Measurements from ENCODE around the gene ZNF618. TPM values are rescaled to one million over a fixed set of nuclear protein-coding genes. Genes with fewer than 3 reads are reported as not detected.

ZNF618 gene
- total RNA-seq, 1 donor from 2014 or later, result 51.5 TPM

DNA sequence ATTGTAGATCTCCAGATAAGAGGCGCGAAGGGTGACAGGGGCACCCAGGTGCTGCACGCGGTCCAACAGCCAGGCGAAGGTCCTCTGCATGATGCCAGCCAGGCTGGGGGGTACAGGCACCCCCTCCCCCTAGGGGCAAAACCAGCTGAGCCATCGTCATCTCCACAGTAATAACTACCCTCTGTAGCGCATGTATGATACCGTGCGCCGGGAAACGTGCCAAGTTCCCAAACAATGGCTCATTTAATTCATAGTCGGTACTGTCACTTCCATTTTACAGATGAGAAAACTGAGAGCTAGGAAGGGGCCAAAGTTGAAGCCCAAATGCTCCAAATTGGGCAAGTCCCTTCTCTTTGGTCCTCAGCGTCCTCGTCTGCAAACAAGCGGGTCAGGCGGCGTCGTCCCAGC is 221.5 kb downstream of the ZNF618 start:
- peaks cover 41% of the 10 kb centered on the region for H3K27me3 Mint-ChIP-seq
- no peak for DNase-seq (ENCODE audit: extremely low spot score, unreplicated experiment)
- peak overlapping the region; percentile 82 for H3K4me3 Mint-ChIP-seq
- TF ChIP-seq, protein P1, sequence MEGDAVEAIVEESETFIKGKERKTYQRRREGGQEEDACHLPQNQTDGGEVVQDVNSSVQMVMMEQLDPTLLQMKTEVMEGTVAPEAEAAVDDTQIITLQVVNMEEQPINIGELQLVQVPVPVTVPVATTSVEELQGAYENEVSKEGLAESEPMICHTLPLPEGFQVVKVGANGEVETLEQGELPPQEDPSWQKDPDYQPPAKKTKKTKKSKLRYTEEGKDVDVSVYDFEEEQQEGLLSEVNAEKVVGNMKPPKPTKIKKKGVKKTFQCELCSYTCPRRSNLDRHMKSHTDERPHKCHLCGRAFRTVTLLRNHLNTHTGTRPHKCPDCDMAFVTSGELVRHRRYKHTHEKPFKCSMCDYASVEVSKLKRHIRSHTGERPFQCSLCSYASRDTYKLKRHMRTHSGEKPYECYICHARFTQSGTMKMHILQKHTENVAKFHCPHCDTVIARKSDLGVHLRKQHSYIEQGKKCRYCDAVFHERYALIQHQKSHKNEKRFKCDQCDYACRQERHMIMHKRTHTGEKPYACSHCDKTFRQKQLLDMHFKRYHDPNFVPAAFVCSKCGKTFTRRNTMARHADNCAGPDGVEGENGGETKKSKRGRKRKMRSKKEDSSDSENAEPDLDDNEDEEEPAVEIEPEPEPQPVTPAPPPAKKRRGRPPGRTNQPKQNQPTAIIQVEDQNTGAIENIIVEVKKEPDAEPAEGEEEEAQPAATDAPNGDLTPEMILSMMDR (conservative IDR thresholded peaks at IDR 0.05), result no peak
- peaks cover 2% of the 10 kb centered on the region for H3K9me3 Mint-ChIP-seq
- H3K27ac Mint-ChIP-seq, result peak overlapping the region; percentile 39
- H3K36me3 Mint-ChIP-seq, result peaks cover 4% of the 10 kb centered on the region
- H3K4me1 Mint-ChIP-seq (ENCODE audit: unreplicated experiment), result peaks cover 17% of the 10 kb centered on the region

DNA sequence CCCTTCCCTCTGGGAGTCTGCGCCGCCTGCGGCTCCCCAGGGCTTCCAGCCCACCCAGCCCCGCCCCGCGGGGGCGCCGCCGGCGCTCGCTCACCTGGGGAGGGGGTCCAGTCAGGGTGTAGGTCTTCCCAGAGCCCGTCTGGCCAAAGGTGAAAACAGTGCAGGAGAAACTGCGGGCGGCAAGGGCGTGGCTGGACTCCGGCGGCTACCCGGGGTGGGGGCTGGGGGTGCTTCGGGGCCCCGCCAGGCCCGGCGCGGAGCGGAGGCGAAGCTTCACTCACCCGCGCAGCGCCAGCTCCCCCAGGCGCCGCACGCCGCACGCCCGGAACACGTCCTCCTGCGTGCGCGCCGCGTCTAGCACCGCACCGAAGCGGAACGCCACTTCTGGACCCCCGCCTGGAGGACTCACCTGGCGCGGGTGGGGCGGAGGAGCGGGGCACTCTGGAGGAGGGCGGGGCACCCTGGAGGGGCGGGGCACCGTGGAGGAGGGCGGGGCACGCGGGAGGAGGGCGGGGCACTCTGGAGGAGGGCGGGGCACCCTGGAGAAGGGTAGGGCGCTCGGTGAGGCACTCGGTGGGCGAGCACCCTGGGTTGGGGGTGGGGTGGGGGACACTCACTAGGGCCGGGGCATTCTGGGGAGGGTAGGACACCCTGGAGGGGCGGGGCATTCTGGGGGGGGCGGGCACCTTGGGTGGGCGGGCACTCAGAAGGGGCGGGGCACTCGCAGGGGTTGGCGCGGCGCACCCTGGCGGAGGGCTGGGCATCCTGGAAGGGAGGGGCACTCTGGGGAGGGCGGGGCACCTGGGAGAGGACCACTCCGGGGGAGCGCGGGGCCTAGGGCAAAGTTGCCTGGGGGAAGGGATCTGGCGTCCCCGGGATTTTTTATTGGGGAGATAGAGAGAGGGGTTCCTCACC is 222.2 kb downstream of the ZNF618 start:
- peaks cover 17% of the 10 kb centered on the region for H3K4me1 Mint-ChIP-seq (ENCODE audit: unreplicated experiment)
- DNase-seq (ENCODE audit: extremely low spot score, unreplicated experiment), result no peak
- H3K27ac Mint-ChIP-seq, result no peak overlapping the region
- H3K36me3 Mint-ChIP-seq, result peaks cover 4% of the 10 kb centered on the region
- H3K27me3 Mint-ChIP-seq, result peaks cover 44% of the 10 kb centered on the region
- H3K4me3 Mint-ChIP-seq, result peak overlapping the region; percentile 85
- TF ChIP-seq, protein P1 (conservative IDR thresholded peaks at IDR 0.05), result no peak
- H3K9me3 Mint-ChIP-seq, result peaks cover 4% of the 10 kb centered on the region

- Mint-ChIP-seq H3K4me3 (peak within 1 kb of the TSS; percentile 85), H3K9me3 (peaks cover 4% of the 10 kb centered on the region), H3K27ac (peak within 1 kb of the TSS; percentile 74), H3K27me3 (peaks cover 48% of the 10 kb centered on the region), H3K36me3 (peaks cover 4% of the 10 kb centered on the region), H3K4me1 (ENCODE audit: unreplicated experiment) (peaks cover 17% of the 10 kb centered on the region)
- TF ChIP-seq, protein P1 (conservative IDR thresholded peaks at IDR 0.05), result no peak
- DNase-seq (ENCODE audit: extremely low spot score, unreplicated experiment), result no peak
Observed at GRCh38 chr9:114098936-114099668, 223.0 kb downstream of the ZNF618 start, which contains the start of gene KIF12. Gene KIF12, minus strand, starts transcription at chr9:114099292. Its CDS starts 16 bp downstream, at chr9:114099276.

- peaks cover 52% of the 10 kb centered on the region for H3K27me3 Mint-ChIP-seq
Observed at GRCh38 chr9:114099669-114100270, 223.7 kb downstream of the ZNF618 start.

GRCh38 chr9:114100536-114100935 is 224.4 kb downstream of the ZNF618 start:
- Mint-ChIP-seq H3K9me3 (peaks cover 4% of the 10 kb centered on the region), H3K4me3 (peak overlapping the region; percentile 29), H3K36me3 (peaks cover 4% of the 10 kb centered on the region), H3K4me1 (ENCODE audit: unreplicated experiment) (peaks cover 17% of the 10 kb centered on the region), H3K27me3 (peaks cover 58% of the 10 kb centered on the region), H3K27ac (no peak overlapping the region)
- TF ChIP-seq, protein P1 (conservative IDR thresholded peaks at IDR 0.05), result no peak
- no peak for DNase-seq (ENCODE audit: extremely low spot score, unreplicated experiment)

More at GRCh38 chr9:114099669-114100270, 223.7 kb downstream of the ZNF618 start:
- peaks cover 17% of the 10 kb centered on the region for H3K4me1 Mint-ChIP-seq (ENCODE audit: unreplicated experiment)
- H3K9me3 Mint-ChIP-seq, result peaks cover 4% of the 10 kb centered on the region
- TF ChIP-seq, protein P1 (conservative IDR thresholded peaks at IDR 0.05), result no peak
- peak overlapping the region; percentile 74 for H3K27ac Mint-ChIP-seq
- DNase-seq (ENCODE audit: extremely low spot score, unreplicated experiment), result no peak
- H3K36me3 Mint-ChIP-seq, result peaks cover 4% of the 10 kb centered on the region
- H3K4me3 Mint-ChIP-seq, result peak overlapping the region; percentile 85

All from type B pancreatic cell (in vitro differentiated cells).